Ectodermal cell (in vitro differentiated cells): ENCODE measurements around the gene TECR.
"Not testable (repeated sequence)": the region's sequence is repeated elsewhere in the genome, so short reads cannot be mapped to it uniquely, and the experiment has no call there.

Experiments
- H3K27ac ChIP-seq: 2 replicates; pipeline ENCODE4 v1.7.0; 2013; ENCODE audit warnings: mild to moderate bottlenecking, low read depth, low read length; ENCODE audit not compliant: insufficient read depth, poor library complexity, severe bottlenecking
- H3K27me3 ChIP-seq: 2 replicates; pipeline ENCODE4 v1.7.0; 2013; ENCODE audit warnings: mild to moderate bottlenecking, low read length; ENCODE audit not compliant: insufficient read depth, control insufficient read depth, poor library complexity, severe bottlenecking
- H3K36me3 ChIP-seq: one replicate; pipeline ENCODE4 v1.7.0; 2013; ENCODE audit warnings: low read length; ENCODE audit not compliant: control insufficient read depth, insufficient read depth
- H3K4me1 ChIP-seq: one replicate; pipeline ENCODE4 v1.7.0; 2013; ENCODE audit warnings: low read length; ENCODE audit not compliant: control insufficient read depth, insufficient read depth
- H3K4me3 ChIP-seq: 2 replicates; pipeline ENCODE4 v1.7.0; 2013; ENCODE audit warnings: low read depth, low read length, control low read depth; ENCODE audit not compliant: insufficient read depth
- H3K9me3 ChIP-seq: 2 replicates; pipeline ENCODE4 v1.7.0; 2013; ENCODE audit warnings: mild to moderate bottlenecking, low read length, moderate library complexity; ENCODE audit not compliant: control insufficient read depth
- WGBS, 2 experiments: methylation state at CpG; one replicate each; pipeline ENCODE4 v1.1.7; 2013; ENCODE audit warnings: missing lambda C conversion rate in 2 of 2; 5-methylcytosine and 5-hydroxymethylcytosine counted together

The TECR gene

DNA sequence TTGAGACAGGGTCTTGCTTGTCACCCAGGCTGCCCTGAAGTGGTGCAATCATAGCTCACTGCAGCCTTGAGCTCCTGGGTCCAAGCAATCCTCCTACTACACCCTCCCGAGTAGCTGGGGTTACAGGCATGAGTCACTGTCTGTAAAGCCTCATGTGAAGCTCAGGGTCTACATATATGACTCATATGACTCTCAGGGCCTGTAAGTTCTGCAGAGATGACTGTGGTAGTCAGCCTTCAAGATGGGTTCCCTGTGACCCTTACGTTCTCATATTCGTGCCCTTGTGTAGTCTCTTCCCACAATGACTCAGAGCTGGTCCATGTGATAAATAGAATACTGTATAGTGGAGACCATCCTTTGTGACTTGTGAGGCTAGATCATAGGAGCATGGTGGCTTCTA is 55.8 kb downstream of the TECR start:
- not testable (repeated sequence) for H3K27me3 ChIP-seq, H3K9me3 ChIP-seq, H3K36me3 ChIP-seq, H3K27ac ChIP-seq, H3K4me1 ChIP-seq, H3K4me3 ChIP-seq
- 48 to 75% methylated on average over 1 to 3 of the region's 3 CpGs for WGBS, 2 experiments

DNA sequence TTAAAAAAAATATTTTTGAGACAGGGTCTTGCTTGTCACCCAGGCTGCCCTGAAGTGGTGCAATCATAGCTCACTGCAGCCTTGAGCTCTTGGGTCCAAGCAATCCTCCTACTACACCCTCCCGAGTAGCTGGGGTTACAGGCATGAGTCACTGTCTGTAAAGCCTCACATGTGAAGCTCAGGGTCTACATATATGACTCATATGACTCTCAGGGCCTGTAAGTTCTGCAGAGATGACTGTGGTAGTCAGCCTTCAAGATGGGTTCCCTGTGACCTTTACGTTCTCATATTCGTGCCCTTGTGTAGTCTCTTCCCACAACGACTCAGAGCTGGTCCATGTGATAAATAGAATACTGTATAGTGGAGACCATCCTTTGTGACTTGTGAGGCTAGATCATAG is 60.0 kb downstream of the TECR start:
- WGBS, 2 experiments = no CpG with 5 or more reads among the region's 4 CpGs
- H3K27ac ChIP-seq, H3K9me3 ChIP-seq, H3K36me3 ChIP-seq, H3K4me1 ChIP-seq, H3K4me3 ChIP-seq, H3K27me3 ChIP-seq: not testable (repeated sequence)

DNA sequence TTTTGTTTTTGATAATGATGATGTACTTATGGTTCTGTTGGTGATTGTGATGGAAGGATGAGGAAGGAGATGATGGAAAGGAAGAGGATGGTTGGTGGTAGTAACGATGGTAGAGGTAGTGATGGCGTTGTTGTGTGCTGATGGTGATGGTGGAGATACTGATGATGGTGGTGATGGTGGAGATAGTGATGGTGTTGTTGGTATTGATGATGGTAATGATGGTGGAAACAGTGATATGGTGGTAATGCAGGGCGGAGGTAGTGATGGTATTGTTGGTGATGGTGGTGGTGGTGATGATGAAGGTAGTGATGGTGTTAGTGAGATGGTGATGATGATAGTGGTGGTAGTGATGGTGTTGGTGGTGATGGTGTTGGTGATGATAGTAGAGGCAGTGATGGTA is 66.2 kb downstream of the TECR start:
- Histone ChIP-seq H3K27ac (no peak overlapping the region), H3K9me3 (no peaks in the 10 kb centered on the region), H3K36me3 (no peaks in the 10 kb centered on the region), H3K4me1 (no peaks in the 10 kb centered on the region), H3K4me3 (no peak overlapping the region), H3K27me3 (no peaks in the 10 kb centered on the region)
- WGBS, 2 experiments = 79 to 83% methylated on average over 3 of the region's 3 CpGs

DNA sequence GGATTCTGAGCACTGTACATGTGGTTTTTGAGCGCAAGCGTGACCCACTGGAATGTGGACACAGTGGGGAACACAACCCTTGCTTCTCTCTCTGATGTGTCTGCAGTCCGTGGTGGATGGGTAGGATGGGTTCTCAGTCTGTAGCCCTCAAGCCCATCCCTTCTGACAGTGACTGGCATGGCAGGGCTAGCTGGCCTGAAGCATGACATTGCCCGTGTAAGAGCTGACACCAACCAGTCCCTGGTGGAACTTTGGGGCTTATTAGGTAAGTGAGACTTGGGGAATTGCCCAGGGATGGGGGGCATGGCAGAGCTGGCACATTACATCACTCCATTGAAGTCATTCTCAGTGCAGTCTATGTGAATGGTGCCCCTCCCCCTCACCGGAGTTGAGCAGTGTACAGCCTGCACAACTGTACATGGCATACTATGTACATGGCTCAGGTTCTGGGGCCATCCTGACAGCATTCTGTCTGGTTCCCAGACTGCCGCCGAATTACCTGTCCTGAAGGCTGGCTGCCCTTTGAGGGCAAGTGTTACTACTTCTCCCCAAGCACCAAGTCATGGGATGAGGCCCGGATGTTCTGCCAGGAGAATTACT is 70.3 kb downstream of the TECR start:
- no peaks in the 10 kb centered on the region for H3K36me3 ChIP-seq
- 82% methylated on average over 8 of the region's 8 CpGs for WGBS, 2 experiments

DNA sequence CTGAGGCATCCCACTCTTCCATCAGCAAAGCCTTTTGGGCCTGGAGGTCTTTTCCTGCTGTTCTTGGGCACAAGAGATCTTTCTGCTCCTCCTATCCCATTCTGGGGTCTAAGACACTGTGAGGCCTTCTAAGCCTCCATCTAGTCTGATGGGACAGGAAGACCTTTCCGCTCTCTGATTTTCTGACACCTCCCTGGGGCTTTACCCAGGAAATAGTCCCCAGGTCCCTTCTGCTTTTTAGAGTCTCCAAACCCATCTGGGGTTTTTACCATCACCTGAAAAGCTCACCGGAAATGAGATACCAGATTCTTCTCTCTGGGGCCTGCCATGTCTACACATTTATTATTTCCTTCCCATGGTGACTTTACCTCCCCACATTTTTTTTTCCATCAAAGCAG is 74.6 kb downstream of the TECR start:
- 78 to 86% methylated on average over 2 of the region's 2 CpGs for WGBS, 2 experiments
- no peak overlapping the region for H3K27ac ChIP-seq
- H3K27me3 ChIP-seq = no peaks in the 10 kb centered on the region
- no peak overlapping the region for H3K4me3 ChIP-seq
- no peaks in the 10 kb centered on the region for H3K9me3 ChIP-seq
- no peaks in the 10 kb centered on the region for H3K36me3 ChIP-seq
- H3K4me1 ChIP-seq = no peaks in the 10 kb centered on the region

More for the DNA sequence above, 70.3 kb downstream of the TECR start:
- H3K9me3 ChIP-seq = no peaks in the 10 kb centered on the region
- H3K4me1 ChIP-seq = no peaks in the 10 kb centered on the region
- H3K27me3 ChIP-seq = no peaks in the 10 kb centered on the region
- H3K27ac ChIP-seq = no peak overlapping the region
- no peak overlapping the region for H3K4me3 ChIP-seq

DNA sequence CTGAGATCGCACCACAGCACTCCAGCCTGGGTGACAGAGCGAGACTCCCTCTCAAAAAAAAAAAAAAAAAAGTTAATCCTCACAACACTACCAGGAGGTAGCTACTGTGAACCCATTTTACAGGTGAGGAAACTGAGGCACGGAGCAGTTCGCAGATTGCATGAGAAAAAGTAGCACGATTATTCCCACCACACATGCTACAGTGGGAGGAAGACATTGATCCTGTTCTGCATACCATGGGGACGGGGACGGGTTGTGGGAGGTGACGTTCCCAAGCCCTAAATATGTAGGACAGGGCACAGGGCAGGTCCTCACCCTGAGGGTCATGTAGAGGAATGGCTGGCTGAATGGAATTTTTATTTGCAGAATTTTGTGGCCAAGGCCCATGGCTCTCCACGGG is 77.2 kb downstream of the TECR start:
- H3K4me3 ChIP-seq = no peak overlapping the region
- no peak overlapping the region for H3K27ac ChIP-seq
- H3K9me3 ChIP-seq = peaks cover 8% of the 10 kb centered on the region
- H3K36me3 ChIP-seq = no peaks in the 10 kb centered on the region
- WGBS, 2 experiments = 66 to 71% methylated on average over 9 of the region's 9 CpGs
- H3K4me1 ChIP-seq = no peaks in the 10 kb centered on the region
- H3K27me3 ChIP-seq = no peaks in the 10 kb centered on the region

DNA sequence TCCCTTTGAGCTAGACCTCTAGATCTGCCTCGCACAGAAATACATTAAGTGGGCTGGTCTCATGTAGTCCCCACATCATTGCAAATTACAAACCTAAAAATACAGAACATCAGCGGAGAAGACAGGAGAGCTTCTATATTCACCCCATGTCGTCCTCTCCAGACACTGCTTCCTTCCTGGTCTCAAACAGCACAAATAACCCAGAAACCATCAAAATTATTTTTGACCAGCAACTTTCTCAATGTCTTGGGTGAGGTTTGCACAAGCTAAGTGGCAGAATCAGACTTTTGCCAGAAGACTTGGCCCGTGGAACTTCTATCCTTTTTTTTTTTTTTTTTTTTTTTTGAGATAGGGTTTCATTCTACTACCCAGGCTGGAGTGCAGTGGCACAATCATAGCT is 81.7 kb downstream of the TECR start:
- Histone ChIP-seq H3K4me3 (no peak overlapping the region), H3K27me3 (no peaks in the 10 kb centered on the region), H3K9me3 (peaks cover 10% of the 10 kb centered on the region), H3K4me1 (no peaks in the 10 kb centered on the region), H3K36me3 (no peaks in the 10 kb centered on the region), H3K27ac (no peak overlapping the region)
- WGBS, 2 experiments = 70 to 72% methylated on average over 4 of the region's 4 CpGs

DNA sequence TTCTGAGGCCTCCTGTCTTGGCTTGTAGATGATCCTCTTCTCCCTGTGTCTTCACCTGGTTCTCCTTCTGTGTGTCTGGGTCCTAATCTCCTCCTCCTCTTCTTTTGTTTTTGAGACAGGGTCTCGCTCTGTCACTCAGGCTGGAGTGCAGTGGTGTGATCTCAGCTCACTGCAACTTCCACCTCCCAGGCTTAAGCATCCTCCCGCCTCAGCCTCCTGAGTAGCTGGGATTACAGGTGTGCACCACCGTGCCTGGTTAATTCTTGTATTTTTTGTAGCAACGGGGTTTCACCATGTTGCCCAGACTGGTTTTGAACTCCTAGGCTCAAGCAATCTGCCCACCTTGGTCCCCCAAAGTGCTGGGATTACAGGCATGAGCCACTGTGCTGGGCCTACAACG is 82.8 kb downstream of the TECR start:
- not testable (repeated sequence) for H3K4me3 ChIP-seq, H3K27ac ChIP-seq, H3K4me1 ChIP-seq, H3K27me3 ChIP-seq, H3K36me3 ChIP-seq
- WGBS, 2 experiments = 58 to 59% methylated on average over 5 of the region's 5 CpGs
- H3K9me3 ChIP-seq = peaks cover 10% of the 10 kb centered on the region

DNA sequence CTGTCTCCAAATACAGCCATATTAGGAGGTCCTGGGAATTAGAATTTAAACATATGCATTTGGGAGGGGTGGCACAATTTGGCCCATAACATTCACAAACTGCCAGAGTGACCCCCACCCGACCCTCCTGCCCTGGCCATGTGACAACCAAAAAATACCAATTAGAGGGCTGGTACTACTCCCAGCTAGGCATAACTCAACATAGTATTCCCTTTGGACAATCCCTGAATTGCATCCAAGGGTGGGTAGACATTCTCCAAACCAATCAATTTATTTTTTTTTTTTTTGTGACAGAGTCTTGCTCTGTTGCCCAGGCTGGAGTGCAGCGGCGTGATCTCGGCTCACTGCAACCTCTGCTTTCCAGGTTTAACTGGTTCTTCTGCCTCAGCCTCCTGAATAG is 83.3 kb downstream of the TECR start:
- 82% methylated on average over 4 of the region's 4 CpGs for whole genome bisulfite sequencing, 2 experiments

DNA sequence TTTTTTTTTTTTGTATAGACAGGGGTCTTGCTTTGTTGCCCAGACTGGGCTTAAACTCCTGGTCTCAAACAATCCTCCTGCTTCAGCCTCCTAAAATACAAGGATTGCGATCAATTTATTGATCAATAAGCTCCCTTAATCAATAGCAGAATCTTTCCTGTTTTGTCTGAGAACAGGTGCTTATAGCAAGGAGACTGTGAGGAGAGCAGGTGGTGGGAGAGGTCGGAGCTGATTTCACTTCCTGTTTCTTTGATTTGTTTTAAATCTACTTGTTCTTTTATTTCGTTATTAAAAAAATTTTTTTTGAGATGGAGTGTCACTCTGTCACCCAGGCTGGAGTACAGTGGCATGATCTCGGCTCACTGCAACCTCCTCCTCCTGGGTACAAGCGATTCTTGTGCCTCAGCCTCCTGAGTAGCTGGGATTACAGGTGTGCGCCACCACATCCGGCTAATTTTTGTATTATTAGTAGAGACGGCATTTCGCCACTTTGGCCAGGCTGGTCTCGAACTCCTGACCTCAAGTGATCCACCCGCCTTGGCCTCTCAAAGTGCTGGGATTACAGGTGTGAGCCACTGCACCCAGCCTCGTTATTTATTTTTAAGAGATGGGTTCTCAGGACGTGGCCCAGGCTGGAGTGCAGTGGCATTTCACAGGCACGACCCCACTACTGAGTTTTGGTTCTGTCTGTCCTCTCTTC is 84.2 kb downstream of the TECR start:
- not testable (repeated sequence) for H3K4me1 ChIP-seq, H3K4me3 ChIP-seq, H3K27me3 ChIP-seq, H3K36me3 ChIP-seq, H3K27ac ChIP-seq
- WGBS, 2 experiments = 71 to 72% methylated on average over 14 of the region's 14 CpGs
- H3K9me3 ChIP-seq = peaks cover 10% of the 10 kb centered on the region

More for the DNA sequence above, 83.3 kb downstream of the TECR start:
- no peaks in the 10 kb centered on the region for H3K36me3 ChIP-seq
- no peak overlapping the region for H3K27ac ChIP-seq
- no peak overlapping the region for H3K4me3 ChIP-seq
- no peaks in the 10 kb centered on the region for H3K27me3 ChIP-seq
- H3K4me1 ChIP-seq = no peaks in the 10 kb centered on the region
- H3K9me3 ChIP-seq = peaks cover 10% of the 10 kb centered on the region

DNA sequence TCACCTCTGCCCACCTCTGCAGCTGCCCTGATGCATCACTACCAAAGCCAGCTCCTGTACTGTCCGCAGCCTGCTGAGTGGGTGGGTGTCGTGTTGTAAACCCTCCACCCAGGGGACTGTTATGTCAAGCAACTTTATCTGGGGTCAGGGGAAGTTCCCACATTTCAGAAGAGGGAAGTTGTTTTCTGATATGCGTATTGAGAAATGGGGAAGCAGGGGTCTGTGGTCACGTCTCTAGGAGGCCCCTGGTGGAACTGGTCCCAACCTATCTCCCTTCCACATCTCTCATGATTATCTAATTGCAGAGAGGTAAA is 84.7 kb downstream of the TECR start:
- Histone ChIP-seq H3K27me3 (no peaks in the 10 kb centered on the region), H3K9me3 (peaks cover 13% of the 10 kb centered on the region), H3K36me3 (no peaks in the 10 kb centered on the region), H3K4me3 (no peak overlapping the region), H3K27ac (no peak overlapping the region), H3K4me1 (no peaks in the 10 kb centered on the region)
- 72 to 93% methylated on average over 3 to 4 of the region's 4 CpGs for WGBS, 2 experiments
